Keratinocyte (primary cell): ENCODE data around the gene SORBS2. TPM values are rescaled to one million over a fixed set of nuclear protein-coding genes. Genes with fewer than 3 reads are reported as not detected.

ENCODE experiments used
- DNase-seq: peaks from one replicate; pipeline ENCODE4 v3.0.0-alpha.2; 2011; ENCODE audit warnings: low read depth, missing footprints, low spot score
- FAIRE-seq: peaks from 2 replicates; lab custom pipeline; 2011; peaks lifted over from hg19 to GRCh38; lab: Jason Lieb, UNC
- H2AFZ ChIP-seq: 2 replicates; pipeline ENCODE4 v1.6.0; 2012; ENCODE audit warnings: low read length, control low read depth, inconsistent platforms; ENCODE audit not compliant: control insufficient read depth
- H3K27ac ChIP-seq: 2 replicates; pipeline ENCODE4 v1.5.1; 2011; ENCODE audit warnings: low read length; ENCODE audit not compliant: control insufficient read depth, insufficient read depth
- H3K27me3 ChIP-seq: 3 replicates; pipeline ENCODE4 v1.6.0; 2011; ENCODE audit warnings: low read length; ENCODE audit not compliant: control insufficient read depth, insufficient read depth; ENCODE audit errors: extremely low read depth
- H3K36me3 ChIP-seq, 2 experiments: 2 replicates in 1 of 2; 3 replicates in 1 of 2; pipeline ENCODE4 v1.5.1; 2011; ENCODE audit warnings: low read length in 2 of 2, mild to moderate bottlenecking in 1 of 2; ENCODE audit not compliant: control insufficient read depth in 2 of 2, insufficient read depth in 2 of 2; ENCODE audit errors: extremely low read depth in 1 of 2
- H3K4me1 ChIP-seq: 3 replicates; pipeline ENCODE4 v1.5.1; 2011; ENCODE audit warnings: low read length; ENCODE audit not compliant: control insufficient read depth, insufficient read depth; ENCODE audit errors: extremely low read depth
- H3K4me2 ChIP-seq: 3 replicates; pipeline ENCODE4 v1.6.0; 2011; ENCODE audit warnings: low read depth, low read length; ENCODE audit not compliant: control insufficient read depth, insufficient read depth; ENCODE audit errors: extremely low read depth
- H3K4me3 ChIP-seq, 3 experiments: fragments of 200-600 bp in 1 of 3; sonication (generic) in 1 of 3; 2 replicates in 2 of 3; 3 replicates in 1 of 3; pipeline ENCODE4 v1.5.1; 2011 to 2016; ENCODE audit warnings: low read length in 3 of 3, mild to moderate bottlenecking in 3 of 3, control low read depth in 2 of 3, inconsistent platforms in 1 of 3, low read depth in 1 of 3, mixed read lengths in 1 of 3, mixed run types in 1 of 3, moderate library complexity in 1 of 3; ENCODE audit not compliant: control insufficient read depth in 2 of 3, insufficient read depth in 2 of 3; ENCODE audit errors: extremely low read depth in 1 of 3
- H3K79me2 ChIP-seq: 2 replicates; pipeline ENCODE4 v1.6.0; 2012; ENCODE audit warnings: low read length; ENCODE audit not compliant: control insufficient read depth, insufficient read depth
- H3K9ac ChIP-seq: 3 replicates; pipeline ENCODE4 v1.6.0; 2011; ENCODE audit warnings: low read length; ENCODE audit not compliant: control insufficient read depth, insufficient read depth; ENCODE audit errors: extremely low read depth
- H3K9me1 ChIP-seq: 3 replicates; pipeline ENCODE4 v1.6.0; 2011; ENCODE audit warnings: low read length; ENCODE audit not compliant: control insufficient read depth, insufficient read depth; ENCODE audit errors: extremely low read depth
- H3K9me3 ChIP-seq: 2 replicates; pipeline ENCODE4 v1.5.1; 2012; ENCODE audit warnings: low read depth, low read length; ENCODE audit not compliant: control insufficient read depth
- H4K20me1 ChIP-seq: 3 replicates; pipeline ENCODE4 v1.6.0; 2011; ENCODE audit warnings: low read length; ENCODE audit not compliant: control insufficient read depth, insufficient read depth; ENCODE audit errors: extremely low read depth
- CTCF ChIP-seq, 3 experiments: IDR thresholded peaks in 1 of 3; conservative IDR thresholded peaks in 1 of 3; optimal IDR thresholded peaks in 1 of 3; 2 replicates in 2 of 3; 3 replicates in 1 of 3; pipeline versions ENCODE3 to v1.5.1; 2011; ENCODE audit warnings: low read length in 3 of 3, mild to moderate bottlenecking in 3 of 3, moderate library complexity in 2 of 3, control low read depth in 1 of 3, inconsistent platforms in 1 of 3; ENCODE audit not compliant: insufficient read depth in 2 of 3; ENCODE audit errors: extremely low read depth in 1 of 3
- EZH2 ChIP-seq: IDR thresholded peaks from one replicate; pipeline ENCODE4 v1.6.1; 2012; ENCODE audit warnings: inconsistent platforms, mild to moderate bottlenecking, low read length, moderate library complexity
- dilution Hi-C: fragments of 300-500 bp; cut with MboI; formaldehyde crosslinking; loops from one replicate; pipeline ENCODE4 v1.7.0; 2020; ENCODE audit warnings: low sequenced_read_pairs; ENCODE audit not compliant: extremely low pct_ligation_motif_present
- polyA plus RNA-seq, 5 experiments: library from polyadenylated mRNA; depleted of rRNA in 3 of 5; stranded (reverse) in 3 of 5; stranded (forward) in 1 of 5; unstranded in 1 of 5; fragments of >200 nt; gene quantifications; 1 replicate in 1 of 5; 2 replicates in 3 of 5; 3 replicates in 1 of 5; pipeline versions ENCODE4 v1.2.1 to v1.2.3, GENCODE V29; 2011 to 2012; ENCODE audit warnings: missing spikeins in 2 of 5, low read depth in 1 of 5, low replicate concordance in 1 of 5

The SORBS2 gene
- polyA plus RNA-seq, 1 donor (not counting 4 experiments of a cell fraction or from before 2014, with no cell fraction given), result 0.14 TPM

- no peaks in the 10 kb centered on the region for H3K9me1 ChIP-seq
- FAIRE-seq (no peak), DNase-seq (no peak)
- H3K79me2 ChIP-seq, result no peaks in the 10 kb centered on the region
- peaks cover 8% of the 10 kb centered on the region for H3K4me1 ChIP-seq
- no peaks in the 10 kb centered on the region for H4K20me1 ChIP-seq
- H2AFZ ChIP-seq, result no peak overlapping the region
- H3K4me2 ChIP-seq, result no peak overlapping the region
- no peak overlapping the region for H3K27ac ChIP-seq
- H3K9ac ChIP-seq, result no peak overlapping the region
- no peaks in the 10 kb centered on the region for H3K27me3 ChIP-seq
- dilution Hi-C loops, result no loop called here
- no peak for TF ChIP-seq CTCF (optimal IDR thresholded peaks at IDR 0.05 in 1 of 3, IDR thresholded peaks at IDR 0.05 in 1 of 3, conservative IDR thresholded peaks at IDR 0.05 in 1 of 3; ENCODE audit: extremely low read depth in 1 of 3, insufficient read depth in 2 of 3, low read length in 3 of 3)
- TF ChIP-seq EZH2, result no peak
- no peak overlapping the region for H3K4me3 ChIP-seq
- no peaks in the 10 kb centered on the region for H3K36me3 ChIP-seq
- H3K9me3 ChIP-seq, result no peaks in the 10 kb centered on the region
Measured at GRCh38 chr4:185578284-185578683, 233.7 kb downstream of the SORBS2 start.

GRCh38 chr4:185576962-185577950, 234.7 kb downstream of the SORBS2 start:
- no peaks in the 10 kb centered on the region for H3K36me3 ChIP-seq
- dilution Hi-C loops, result no loop called here
- H3K9me1 ChIP-seq, result no peaks in the 10 kb centered on the region
- no peak overlapping the region for H3K27ac ChIP-seq
- H3K9me3 ChIP-seq, result no peaks in the 10 kb centered on the region
- H3K79me2 ChIP-seq, result no peaks in the 10 kb centered on the region
- no peaks in the 10 kb centered on the region for H4K20me1 ChIP-seq
- no peak for DNase-seq
- H3K4me2 ChIP-seq, result no peak overlapping the region
- H2AFZ ChIP-seq, result no peak overlapping the region
- no peak overlapping the region for H3K9ac ChIP-seq
- peaks cover 9% of the 10 kb centered on the region for H3K4me1 ChIP-seq
- no peak for FAIRE-seq
- no peaks in the 10 kb centered on the region for H3K27me3 ChIP-seq
- no peak overlapping the region for H3K4me3 ChIP-seq
- TF ChIP-seq CTCF (optimal IDR thresholded peaks at IDR 0.05 in 1 of 3, IDR thresholded peaks at IDR 0.05 in 1 of 3, conservative IDR thresholded peaks at IDR 0.05 in 1 of 3; ENCODE audit: extremely low read depth in 1 of 3, insufficient read depth in 2 of 3, low read length in 3 of 3), result no peak
- no peak for TF ChIP-seq EZH2
